ENCODE results near the gene CHRNA7. TPM values are rescaled to one million over a fixed set of nuclear protein-coding genes. Genes with fewer than 3 reads are reported as not detected.

CHRNA7 gene
- total RNA-seq, 4 donors from 2014 or later, result 0.20 to 10.2 (median 4.2) TPM

- 67 to 73% methylated on average over 2 of the region's 2 CpGs for WGBS, 2 donors (ENCODE audit: low coverage in 1 of 2)
- in situ Hi-C loops (cut with MboI; ENCODE audit: low pct_ligation_motif_present in 1 of 4, low pct_unique_long_range_greater_than_20kb in 1 of 4, low sequenced_read_pairs in 3 of 4), result loop anchor here in 1 of 4 donors (5.0 kb wide), 1 partner anchor 51 kb away; no protein-coding TSS in a partner anchor
- peaks cover 0 to 5% (median 2%) of the 10 kb centered on the region in 4 donors for H3K4me1 ChIP-seq
Measured at GRCh38 chr15:32096213-32096612, 65.9 kb downstream of the CHRNA7 start.

GRCh38 chr15:32096916-32097617 is 66.8 kb downstream of the CHRNA7 start:
- intact Hi-C loops (cut with DNase I; ENCODE audit: low total_unique reads) (no loop called here), in situ Hi-C loops (cut with MboI; ENCODE audit: low pct_ligation_motif_present in 1 of 4, low pct_unique_long_range_greater_than_20kb in 1 of 4, low sequenced_read_pairs in 3 of 4) (loop anchor here in 1 of 4 donors (5.0 kb wide), 1 partner anchor 50 kb away; no protein-coding TSS in a partner anchor)
- H3K4me1 ChIP-seq, result peaks cover 0 to 5% (median 2%) of the 10 kb centered on the region in 4 donors
- H3K27ac ChIP-seq, result no peak overlapping the region
- H3K27me3 ChIP-seq, result no peaks in the 10 kb centered on the region
- TF ChIP-seq POLR2A (IDR thresholded peaks at IDR 0.05), result no peak
- no peak for TF ChIP-seq CTCF (IDR thresholded peaks at IDR 0.05)
- no peak for TF ChIP-seq POLR2AphosphoS5 (IDR thresholded peaks at IDR 0.05)
- TF ChIP-seq EP300 (IDR thresholded peaks at IDR 0.05; ENCODE audit: low read depth), result no peak
- no peak overlapping the region for H3K4me3 ChIP-seq
- WGBS, 2 donors (ENCODE audit: low coverage in 1 of 2), result 40 to 81% methylated on average over 1 to 13 of the region's 13 CpGs
- no peak for DNase-seq
- H3K9me3 ChIP-seq, result no peaks in the 10 kb centered on the region
- H3K36me3 ChIP-seq, result no peaks in the 10 kb centered on the region

More at GRCh38 chr15:32096213-32096612, 65.9 kb downstream of the CHRNA7 start:
- TF ChIP-seq CTCF (IDR thresholded peaks at IDR 0.05) (no peak), POLR2AphosphoS5 (IDR thresholded peaks at IDR 0.05) (no peak), POLR2A (IDR thresholded peaks at IDR 0.05) (no peak), EP300 (IDR thresholded peaks at IDR 0.05; ENCODE audit: low read depth) (no peak)
- intact Hi-C loops (cut with DNase I; ENCODE audit: low total_unique reads), result no loop called here
- H3K36me3 ChIP-seq, result no peaks in the 10 kb centered on the region
- DNase-seq, result no peak
- no peaks in the 10 kb centered on the region for H3K27me3 ChIP-seq
- H3K9me3 ChIP-seq, result no peaks in the 10 kb centered on the region
- no peak overlapping the region for H3K4me3 ChIP-seq
- no peak overlapping the region for H3K27ac ChIP-seq

- peak; percentile 13 for DNase-seq
- no peaks in the 10 kb centered on the region for H3K36me3 ChIP-seq
- peaks cover 0 to 5% (median 2%) of the 10 kb centered on the region in 4 donors for H3K4me1 ChIP-seq
- TF ChIP-seq CTCF (IDR thresholded peaks at IDR 0.05), result no peak
- TF ChIP-seq POLR2A (IDR thresholded peaks at IDR 0.05), result no peak
- TF ChIP-seq EP300 (IDR thresholded peaks at IDR 0.05; ENCODE audit: low read depth), result no peak
- no peak for TF ChIP-seq POLR2AphosphoS5 (IDR thresholded peaks at IDR 0.05)
- intact Hi-C loops (cut with DNase I; ENCODE audit: low total_unique reads) (no loop called here), in situ Hi-C loops (cut with MboI; ENCODE audit: low pct_ligation_motif_present in 1 of 4, low pct_unique_long_range_greater_than_20kb in 1 of 4, low sequenced_read_pairs in 3 of 4) (loop anchor here in 1 of 4 donors (5.0 kb wide), 1 partner anchor 49 kb away; no protein-coding TSS in a partner anchor)
- H3K4me3 ChIP-seq, result no peak overlapping the region
- H3K27me3 ChIP-seq, result no peaks in the 10 kb centered on the region
- WGBS, 2 donors (ENCODE audit: low coverage in 1 of 2), result 14% methylated on average over 7 of the region's 7 CpGs; no CpG with 5 or more reads in 1 of the 2 donors
- H3K9me3 ChIP-seq, result no peaks in the 10 kb centered on the region
- no peak overlapping the region for H3K27ac ChIP-seq
Measured at GRCh38 chr15:32098033-32098432, 67.7 kb downstream of the CHRNA7 start.

GRCh38 chr15:32099097-32099785 is 68.9 kb downstream of the CHRNA7 start:
- in situ Hi-C loops (cut with MboI; ENCODE audit: low pct_ligation_motif_present in 1 of 4, low pct_unique_long_range_greater_than_20kb in 1 of 4, low sequenced_read_pairs in 3 of 4), result loop anchor here in 1 of 4 donors (5.0 kb wide), 1 partner anchor 48 kb away; no protein-coding TSS in a partner anchor
- WGBS, 2 donors (ENCODE audit: low coverage in 1 of 2), result 53 to 86% methylated on average over 2 to 7 of the region's 7 CpGs
- no peak overlapping the region for H3K27ac ChIP-seq
- H3K4me1 ChIP-seq, result peaks cover 0 to 5% (median 2%) of the 10 kb centered on the region in 4 donors
- intact Hi-C loops (cut with DNase I; ENCODE audit: low total_unique reads), result no loop called here
- H3K27me3 ChIP-seq, result no peaks in the 10 kb centered on the region
- DNase-seq, result no peak
- TF ChIP-seq CTCF (IDR thresholded peaks at IDR 0.05) (no peak), EP300 (IDR thresholded peaks at IDR 0.05; ENCODE audit: low read depth) (no peak), POLR2A (IDR thresholded peaks at IDR 0.05) (no peak), POLR2AphosphoS5 (IDR thresholded peaks at IDR 0.05) (no peak)
- no peaks in the 10 kb centered on the region for H3K9me3 ChIP-seq
- H3K36me3 ChIP-seq, result no peaks in the 10 kb centered on the region
- no peak overlapping the region for H3K4me3 ChIP-seq
